ENCODE measurements around the gene LIN52.

LIN52 gene

DNA sequence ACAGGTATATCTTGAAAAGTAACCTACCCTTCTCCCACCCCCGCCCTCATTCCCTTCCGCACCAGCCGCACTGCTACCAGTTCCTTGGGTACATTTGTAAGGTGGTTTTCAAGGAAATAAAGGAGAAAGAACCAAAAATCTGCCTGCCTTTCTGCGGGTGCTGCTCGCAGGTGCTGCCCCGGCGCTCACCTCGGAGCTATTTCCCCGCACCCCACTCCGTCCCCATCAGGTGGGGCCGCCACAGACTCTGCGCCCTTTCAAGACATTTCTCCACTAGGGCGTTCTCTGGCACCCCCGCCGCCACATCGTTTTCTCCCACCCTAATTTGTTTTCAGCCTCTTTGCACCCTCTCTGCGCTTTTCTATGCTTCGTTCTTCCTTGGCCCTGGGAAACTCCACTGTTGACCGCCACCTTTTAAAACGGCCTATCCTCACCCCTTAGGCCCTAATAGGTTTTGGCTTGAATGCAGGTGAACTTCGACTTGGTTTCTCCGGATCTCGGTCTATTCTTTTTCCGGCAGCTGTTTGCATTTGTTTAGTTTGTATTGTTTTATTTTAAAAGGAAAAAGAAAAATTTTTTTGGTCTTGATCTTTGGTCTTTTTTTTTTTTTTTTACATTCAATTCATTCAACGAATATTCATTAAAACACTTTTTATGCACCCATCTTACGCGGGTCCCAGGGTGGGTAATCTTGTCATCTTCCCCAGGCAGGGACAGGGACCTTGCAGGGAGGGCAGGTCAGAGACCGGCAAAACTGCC is 157.4 kb downstream of the LIN52 start:
- TF ChIP-seq, protein P1, sequence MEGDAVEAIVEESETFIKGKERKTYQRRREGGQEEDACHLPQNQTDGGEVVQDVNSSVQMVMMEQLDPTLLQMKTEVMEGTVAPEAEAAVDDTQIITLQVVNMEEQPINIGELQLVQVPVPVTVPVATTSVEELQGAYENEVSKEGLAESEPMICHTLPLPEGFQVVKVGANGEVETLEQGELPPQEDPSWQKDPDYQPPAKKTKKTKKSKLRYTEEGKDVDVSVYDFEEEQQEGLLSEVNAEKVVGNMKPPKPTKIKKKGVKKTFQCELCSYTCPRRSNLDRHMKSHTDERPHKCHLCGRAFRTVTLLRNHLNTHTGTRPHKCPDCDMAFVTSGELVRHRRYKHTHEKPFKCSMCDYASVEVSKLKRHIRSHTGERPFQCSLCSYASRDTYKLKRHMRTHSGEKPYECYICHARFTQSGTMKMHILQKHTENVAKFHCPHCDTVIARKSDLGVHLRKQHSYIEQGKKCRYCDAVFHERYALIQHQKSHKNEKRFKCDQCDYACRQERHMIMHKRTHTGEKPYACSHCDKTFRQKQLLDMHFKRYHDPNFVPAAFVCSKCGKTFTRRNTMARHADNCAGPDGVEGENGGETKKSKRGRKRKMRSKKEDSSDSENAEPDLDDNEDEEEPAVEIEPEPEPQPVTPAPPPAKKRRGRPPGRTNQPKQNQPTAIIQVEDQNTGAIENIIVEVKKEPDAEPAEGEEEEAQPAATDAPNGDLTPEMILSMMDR (IDR thresholded peaks at IDR 0.05; ENCODE audit: extremely low read depth, insufficient read depth, missing control alignments): no peak
- DNase-seq (ENCODE audit: low spot score): no peak
- in situ Hi-C loops (cut with MboI; ENCODE audit: low pct_unique_long_range_greater_than_20kb, low sequenced_read_pairs, unreplicated experiment): no loop called here

- DNase-seq (ENCODE audit: low spot score): no peak
- TF ChIP-seq, protein P1 (IDR thresholded peaks at IDR 0.05; ENCODE audit: extremely low read depth, insufficient read depth, missing control alignments): no peak
- in situ Hi-C loops (cut with MboI; ENCODE audit: low pct_unique_long_range_greater_than_20kb, low sequenced_read_pairs, unreplicated experiment): no loop called here
Measured at GRCh38 chr14:74242780-74243042, 158.0 kb downstream of the LIN52 start.

GRCh38 chr14:74243051-74243450 is 158.3 kb downstream of the LIN52 start:
- DNase-seq (ENCODE audit: low spot score): no peak
- TF ChIP-seq, protein P1 (IDR thresholded peaks at IDR 0.05; ENCODE audit: extremely low read depth, insufficient read depth, missing control alignments): no peak
- in situ Hi-C loops (cut with MboI; ENCODE audit: low pct_unique_long_range_greater_than_20kb, low sequenced_read_pairs, unreplicated experiment): no loop called here

DNA sequence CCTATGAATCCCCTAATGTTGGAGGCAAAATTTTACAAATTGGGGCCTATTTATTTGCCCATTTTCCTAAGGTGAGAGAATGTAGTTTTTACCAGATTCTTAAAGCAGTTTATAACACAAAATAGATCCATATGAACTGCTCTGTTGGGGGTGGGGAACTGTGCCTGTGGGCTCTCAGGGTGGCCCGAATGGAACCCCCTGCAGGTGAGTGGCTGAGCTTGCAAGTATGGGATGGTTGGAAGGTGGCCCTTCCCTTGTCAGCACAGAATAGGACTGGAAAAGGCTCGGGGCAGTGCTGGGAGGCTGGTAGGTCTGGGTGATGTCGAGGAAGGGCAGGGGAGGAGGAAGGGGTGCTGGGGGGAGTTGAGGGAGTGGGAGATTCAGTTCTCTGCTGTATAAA is 159.4 kb downstream of the LIN52 start:
- TF ChIP-seq, protein P1 (IDR thresholded peaks at IDR 0.05; ENCODE audit: extremely low read depth, insufficient read depth, missing control alignments): no peak
- no peak for DNase-seq (ENCODE audit: low spot score)
- in situ Hi-C loops (cut with MboI; ENCODE audit: low pct_unique_long_range_greater_than_20kb, low sequenced_read_pairs, unreplicated experiment): no loop called here

DNA sequence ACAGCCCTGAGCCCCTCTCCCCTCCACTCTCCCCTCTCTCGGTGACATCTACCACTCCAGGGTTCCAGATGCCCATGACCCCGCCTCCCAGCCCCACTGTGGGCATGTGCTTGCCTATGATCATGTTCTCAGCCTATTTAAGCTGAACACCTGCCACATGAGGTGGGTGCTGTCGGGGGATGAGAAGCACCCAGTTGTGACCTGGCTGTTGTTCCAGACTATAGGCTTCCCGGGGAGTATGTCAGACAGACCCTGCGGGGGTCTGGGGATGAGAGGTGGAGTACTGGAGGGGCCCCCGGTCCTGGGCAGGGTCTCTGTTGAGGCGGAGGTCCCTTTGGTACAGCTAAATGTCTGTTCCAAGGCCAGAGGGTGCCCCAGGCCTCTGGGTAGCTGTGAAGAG is 160.5 kb downstream of the LIN52 start:
- no peak for DNase-seq (ENCODE audit: low spot score)
- in situ Hi-C loops (cut with MboI; ENCODE audit: low pct_unique_long_range_greater_than_20kb, low sequenced_read_pairs, unreplicated experiment): no loop called here
- TF ChIP-seq, protein P1 (IDR thresholded peaks at IDR 0.05; ENCODE audit: extremely low read depth, insufficient read depth, missing control alignments): no peak

DNA sequence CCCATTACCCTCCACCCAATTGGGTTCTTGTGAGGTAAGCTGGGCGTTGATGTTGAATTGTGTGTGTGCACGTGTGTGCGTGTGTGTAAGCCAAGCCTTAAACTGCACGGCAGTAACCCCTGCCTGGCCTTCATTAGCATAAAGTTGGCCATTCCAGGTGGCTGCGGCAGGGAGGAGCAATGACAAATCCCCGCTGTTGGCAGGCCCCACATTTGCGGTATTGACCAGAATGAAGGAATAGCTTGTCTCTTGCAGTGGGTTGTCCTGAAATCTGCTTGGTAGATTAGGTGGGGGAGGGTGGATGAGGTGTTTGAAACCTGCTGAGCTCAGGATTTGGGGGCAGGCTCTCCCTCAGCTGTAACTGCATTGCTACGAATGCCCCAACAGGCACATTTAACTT is 161.8 kb downstream of the LIN52 start:
- TF ChIP-seq, protein P1 (IDR thresholded peaks at IDR 0.05; ENCODE audit: extremely low read depth, insufficient read depth, missing control alignments): no peak
- in situ Hi-C loops (cut with MboI; ENCODE audit: low pct_unique_long_range_greater_than_20kb, low sequenced_read_pairs, unreplicated experiment): no loop called here
- no peak for DNase-seq (ENCODE audit: low spot score)
